Cerebellar cortex (tissue), 1 donor: ENCODE results near the gene DDAH2.

ENCODE experiments used
- DNase-seq: peaks from one replicate; pipeline ENCODE4 v3.0.0-alpha.2; 2015; ENCODE audit warnings: low spot score

The DDAH2 gene

DNA sequence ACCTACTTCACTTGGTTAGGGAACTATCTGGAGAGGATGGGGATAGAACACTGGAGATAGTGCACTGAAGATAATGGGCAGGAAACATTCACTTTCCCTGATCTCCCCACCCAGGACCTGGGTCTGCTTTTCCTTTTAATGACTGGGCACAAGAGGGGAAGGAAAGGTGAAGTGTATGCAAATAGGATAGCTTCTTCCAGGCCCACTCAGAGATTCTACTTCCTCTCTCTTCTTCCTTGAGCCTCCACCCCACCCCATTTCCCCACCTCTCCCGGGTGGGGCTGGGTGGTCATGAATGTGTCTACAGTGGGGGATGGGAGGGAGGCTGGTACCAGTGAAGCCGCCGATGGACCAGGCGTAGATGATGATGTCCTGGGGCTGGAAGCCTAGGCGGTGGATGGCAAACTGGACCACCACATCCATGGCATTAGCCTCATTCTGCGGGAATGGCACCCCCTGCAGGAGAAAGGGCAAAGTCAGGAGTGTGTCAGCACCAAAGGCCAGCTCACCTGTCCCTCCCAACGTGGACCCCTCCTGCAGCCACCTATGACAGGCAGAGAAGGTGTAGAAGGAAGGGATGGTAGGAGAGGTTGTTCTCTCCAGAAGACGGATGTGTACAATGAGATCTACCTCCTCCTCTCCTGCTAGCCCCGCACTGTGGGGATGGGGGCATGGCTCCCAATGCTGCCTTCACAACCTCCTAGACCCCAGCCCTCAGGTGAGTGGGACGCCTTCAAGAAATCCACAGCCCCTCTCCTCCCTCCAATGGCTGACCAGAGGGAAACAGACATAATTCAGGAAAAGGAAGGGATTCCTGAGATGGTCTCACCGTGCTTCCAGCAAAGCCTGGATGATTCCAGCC lies 39.6 kb downstream of the DDAH2 start:
- DNase-seq, result no peak

DNA sequence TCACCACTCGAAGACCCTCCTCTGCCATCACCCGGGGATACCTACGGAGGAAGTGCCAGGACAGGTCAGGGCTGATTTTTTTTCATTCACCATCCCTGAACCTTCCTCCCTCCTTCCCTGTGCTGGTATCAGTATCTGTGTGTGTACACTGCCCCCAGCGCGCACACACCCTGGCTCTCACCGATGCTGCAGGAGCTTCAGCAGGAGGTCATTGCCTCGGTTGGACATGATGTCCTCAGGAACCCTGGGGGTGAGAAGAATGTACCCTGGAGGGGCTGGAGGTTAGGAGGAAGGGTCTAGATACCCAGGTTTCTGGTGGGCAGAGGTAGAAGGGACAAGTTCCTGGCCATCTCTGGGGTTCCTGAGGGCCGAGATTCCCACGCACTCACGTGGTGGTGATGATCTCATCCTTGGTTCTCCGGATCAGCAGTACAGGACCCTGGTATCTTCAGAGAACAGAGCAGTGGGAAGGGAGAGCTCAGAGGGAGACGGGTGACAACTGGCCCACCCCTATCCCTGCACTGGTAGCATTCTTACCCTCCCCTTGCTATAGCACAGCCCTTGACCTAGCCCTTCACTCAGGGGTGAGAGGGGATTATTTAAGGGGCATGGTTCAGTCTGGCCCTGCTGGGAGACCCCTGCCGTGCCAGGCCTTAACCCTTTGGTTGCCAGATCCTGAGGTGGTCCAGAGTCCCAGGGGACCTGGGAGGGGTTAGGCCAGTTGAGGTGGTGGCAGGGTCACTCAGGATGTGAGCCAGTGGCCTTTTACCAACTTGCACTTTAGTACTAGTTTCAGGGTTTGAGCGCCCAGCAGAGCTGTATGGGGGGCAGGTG lies 41.0 kb downstream of the DDAH2 start:
- DNase-seq, result no peak

- no peak for DNase-seq
Observed at GRCh38 chr6:31687321-31687720, 41.8 kb downstream of the DDAH2 start.

GRCh38 chr6:31686483-31686882 lies 42.6 kb downstream of the DDAH2 start:
- DNase-seq, result no peak

DNA sequence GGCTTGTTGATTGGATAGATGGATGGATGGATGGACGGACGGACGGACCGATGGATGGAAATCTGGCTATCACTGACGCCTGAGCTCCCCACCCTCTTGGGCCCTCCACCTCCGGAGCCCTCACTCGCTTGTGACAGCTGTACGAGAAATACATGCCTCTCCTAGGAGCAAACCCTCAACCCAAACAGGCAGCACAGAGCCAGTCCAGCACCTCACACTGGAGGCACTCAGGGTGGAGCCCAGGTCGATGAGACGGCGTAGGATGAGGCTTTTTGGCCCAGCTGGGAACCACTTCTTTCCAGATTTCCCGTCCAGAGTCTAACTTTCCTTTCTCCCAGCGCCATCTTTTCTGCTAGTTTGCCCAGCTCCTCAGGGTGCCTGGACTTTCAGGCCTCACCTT lies 45.5 kb downstream of the DDAH2 start:
- DNase-seq, result no peak

- no peak for DNase-seq
Observed at GRCh38 chr6:31681135-31681671, 47.9 kb downstream of the DDAH2 start.

DNA sequence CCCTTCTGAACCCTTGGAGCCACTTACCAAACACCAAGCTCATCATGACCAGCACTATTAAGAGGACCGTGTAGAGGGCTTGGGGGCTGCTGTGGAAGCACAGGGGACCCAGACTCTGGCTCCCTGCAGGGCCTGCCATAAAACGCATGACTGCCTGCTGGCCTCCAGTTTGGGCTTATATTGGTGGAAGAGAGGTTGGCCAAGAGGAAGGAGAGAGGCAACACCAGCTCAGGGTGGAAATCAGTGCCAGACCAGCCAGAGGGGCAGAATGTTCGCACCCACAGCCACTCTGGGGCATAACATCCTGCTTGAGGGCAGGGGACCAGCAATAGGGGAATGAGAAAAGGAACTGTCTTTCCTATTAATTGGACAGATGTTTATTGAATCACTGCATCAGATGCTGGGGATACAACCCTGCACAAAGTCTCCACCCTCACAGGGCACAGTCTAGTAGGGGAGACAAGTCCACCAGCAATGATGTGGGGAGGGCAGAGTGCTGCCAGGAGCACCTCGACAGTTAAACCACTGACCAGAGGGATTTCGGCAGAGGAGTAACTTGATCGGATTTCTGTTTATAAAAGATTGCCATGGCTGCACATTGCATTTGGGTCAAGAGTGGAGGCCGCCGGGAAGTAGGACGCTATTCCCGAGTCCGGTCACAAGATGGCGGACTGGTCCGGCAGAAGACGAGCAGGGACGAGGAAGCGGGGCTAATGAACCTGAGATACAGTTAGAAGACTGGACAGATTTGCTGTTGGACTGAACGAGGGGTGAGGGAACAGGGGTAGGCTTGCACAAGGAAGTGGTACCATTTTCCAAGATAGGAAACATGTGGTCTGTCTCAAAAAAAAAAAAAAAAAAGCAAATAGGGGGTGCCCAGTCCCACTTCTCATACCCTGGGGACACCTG lies 48.6 kb downstream of the DDAH2 start, which contains the start of gene LY6G5C:
TSS of gene LY6G5C (minus strand) at position 842 of the 909 bp plus-strand sequence. CDS start at position 148, 694 bp downstream.
- DNase-seq, result peak; percentile 87

DNA sequence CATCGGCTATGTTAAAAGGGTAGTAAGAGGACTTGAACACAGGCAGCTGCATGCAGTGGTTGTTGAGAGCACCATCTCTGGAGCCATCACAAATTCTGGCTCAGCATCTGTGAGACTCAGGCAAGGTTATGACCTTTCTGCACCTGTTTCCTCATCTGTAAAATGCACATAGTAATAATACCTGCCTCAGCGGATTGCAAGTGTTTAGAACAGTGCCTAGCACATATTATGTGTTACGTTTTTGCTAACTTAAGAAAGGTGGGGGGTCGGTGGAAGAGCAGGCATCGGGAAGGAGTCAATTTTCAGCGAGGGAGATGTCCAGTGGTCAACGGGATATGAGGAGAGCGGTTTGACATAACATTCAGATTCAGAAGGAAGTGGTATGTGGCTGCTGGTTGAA lies 51.1 kb downstream of the DDAH2 start:
- DNase-seq, result no peak
